ENCODE measurements around the gene TSPEAR.
"Not testable (repeated sequence)": the region's sequence is repeated elsewhere in the genome, so short reads cannot be mapped to it uniquely, and the experiment has no call there.

Gene TSPEAR

DNA sequence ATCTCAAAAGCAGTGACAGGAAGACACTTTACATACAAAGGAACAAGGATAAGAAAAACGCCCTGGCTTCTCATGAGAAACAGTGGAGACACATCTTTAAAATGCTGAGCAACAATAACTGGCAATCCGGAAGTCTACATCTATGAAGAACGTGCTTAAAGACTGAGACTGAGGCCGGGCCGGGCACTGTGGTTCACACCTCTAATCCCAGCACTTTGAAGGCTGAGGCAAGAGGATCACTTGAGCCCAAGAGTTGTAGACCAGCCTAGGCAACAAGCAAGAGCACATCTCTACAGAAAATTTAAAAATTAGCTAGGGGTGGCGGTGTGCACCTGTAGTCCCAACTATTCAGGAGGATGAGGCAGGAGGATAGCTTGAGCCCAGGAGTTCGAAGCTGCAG, 27.3 kb downstream of the TSPEAR start:
- DNase-seq (ENCODE audit: low read depth), result no peak

DNA sequence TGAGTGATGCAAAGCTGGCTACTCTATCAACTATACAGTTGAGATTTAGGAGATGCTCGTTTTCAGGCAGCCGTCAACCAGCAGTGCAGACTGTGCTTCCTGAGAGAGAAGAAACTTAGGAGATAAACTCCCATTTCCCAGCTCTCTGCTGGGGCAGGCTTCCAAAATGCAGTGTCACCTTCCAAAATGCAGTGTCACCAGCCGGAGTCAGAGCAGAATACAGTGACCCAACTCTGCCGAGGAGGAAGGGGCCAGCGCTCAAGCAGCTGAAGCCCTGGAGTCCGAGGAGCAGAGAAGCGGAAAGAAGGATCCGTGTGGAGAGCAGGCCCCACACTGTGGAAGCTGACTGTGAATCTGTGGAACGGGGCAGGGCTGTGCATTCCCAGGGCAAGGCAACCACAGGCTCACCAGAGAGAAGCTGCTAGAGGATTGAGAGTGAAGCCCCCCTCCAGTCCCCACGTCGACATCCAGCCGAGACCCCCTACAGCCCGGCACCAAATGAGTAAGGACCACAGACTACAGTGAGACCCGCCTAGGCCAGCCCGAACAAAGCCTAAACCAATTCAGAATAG, 28.7 kb downstream of the TSPEAR start:
- DNase-seq (ENCODE audit: low read depth), result no peak

DNA sequence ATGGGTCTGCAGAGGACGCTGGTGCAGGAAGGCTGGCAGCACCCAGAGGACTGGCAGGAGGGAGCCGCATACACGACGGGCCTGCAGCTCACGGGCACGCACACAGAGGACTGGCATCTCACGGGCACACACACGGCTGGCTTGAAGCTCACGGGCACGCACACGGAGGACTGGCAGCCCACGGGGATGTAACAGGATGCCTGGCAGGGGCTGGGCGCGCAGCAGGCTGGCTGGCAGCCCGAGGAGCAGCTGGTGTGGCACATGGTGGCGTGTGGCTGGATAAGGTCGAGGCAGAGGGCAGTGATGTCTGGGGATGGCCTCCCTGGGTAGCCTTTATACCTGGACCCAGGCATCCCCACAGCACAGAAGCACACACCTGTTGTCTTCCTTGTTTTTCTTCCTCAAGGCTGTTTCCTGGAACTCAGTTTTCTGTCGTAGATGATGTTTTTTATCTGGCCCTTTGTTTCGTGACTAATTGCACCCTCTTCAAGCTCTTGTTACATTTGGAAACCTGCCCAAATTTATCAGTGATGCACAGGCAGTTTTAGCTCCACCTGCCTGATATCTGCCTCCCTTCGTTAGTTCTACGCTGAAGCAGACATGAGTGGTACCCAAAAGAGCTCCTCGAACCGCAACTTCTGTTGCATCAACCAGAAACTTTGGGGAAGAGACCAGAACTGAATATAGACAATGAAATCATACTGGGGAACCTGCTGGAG, 29.4 kb downstream of the TSPEAR start, which contains the start of gene KRTAP12-1:
Gene KRTAP12-1, minus strand, starts transcription at position 303 of the 719 bp plus-strand sequence. Its CDS starts 40 bp downstream, at position 263.
- DNase-seq (ENCODE audit: low read depth), result no peak

DNA sequence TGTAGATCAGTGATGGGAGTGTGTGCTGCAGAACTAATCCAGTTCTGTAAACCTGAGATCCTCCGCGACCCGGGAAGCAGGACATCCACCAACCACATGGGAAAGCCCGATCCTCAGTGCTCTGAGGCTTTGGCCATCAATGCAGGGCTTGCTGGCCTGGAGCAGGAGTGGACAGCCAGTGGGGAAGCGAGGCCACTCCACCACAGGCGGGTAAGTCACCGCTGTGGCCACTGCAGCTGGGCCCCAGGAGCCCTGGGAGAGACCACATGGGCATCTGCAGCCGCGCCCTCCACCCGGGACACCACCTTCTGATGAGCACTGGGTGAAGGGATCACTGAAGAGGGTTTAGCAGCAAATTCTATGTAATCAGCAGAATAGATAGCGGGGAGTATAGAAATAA, 30.2 kb downstream of the TSPEAR start:
- no peak for DNase-seq (ENCODE audit: low read depth)

DNA sequence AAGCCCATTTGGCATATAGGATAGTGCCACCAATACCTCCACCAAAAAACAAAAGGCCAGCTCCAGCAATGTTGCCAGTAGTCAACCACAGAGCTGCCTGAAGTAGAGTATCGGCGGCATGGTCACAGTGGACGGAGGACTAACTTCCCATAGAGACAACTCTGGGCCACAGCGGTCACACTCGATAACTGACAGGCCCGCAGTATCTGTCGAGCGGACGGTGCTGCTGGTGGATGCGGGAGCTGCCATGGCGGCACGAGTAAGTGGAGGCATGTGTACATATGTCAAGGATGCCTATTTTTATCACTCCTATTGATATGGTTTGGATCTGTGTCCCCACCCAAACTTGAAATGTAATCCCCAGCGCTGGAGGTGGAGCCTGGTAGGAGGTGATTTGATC, 33.5 kb downstream of the TSPEAR start:
- DNase-seq (ENCODE audit: low read depth), result no peak

DNA sequence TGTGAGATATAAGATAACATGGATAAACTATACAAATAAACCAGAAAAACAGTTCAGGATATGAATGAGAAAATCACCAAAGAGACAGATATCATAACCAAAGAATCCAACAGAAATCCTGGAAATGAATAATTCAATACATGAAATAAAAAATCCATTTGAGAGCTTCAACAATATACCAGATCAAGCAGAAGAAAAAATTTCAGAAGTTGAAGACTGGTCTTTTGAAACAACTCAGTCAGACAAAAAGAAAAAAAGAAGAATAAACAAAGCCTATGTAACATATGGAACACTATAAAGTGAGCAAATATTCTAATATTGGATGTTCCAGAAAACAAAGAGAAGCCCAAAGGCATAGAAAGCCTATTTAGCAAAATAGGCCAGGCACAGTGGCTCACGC, 39.5 kb downstream of the TSPEAR start:
- DNase-seq (ENCODE audit: low read depth), result no peak

DNA sequence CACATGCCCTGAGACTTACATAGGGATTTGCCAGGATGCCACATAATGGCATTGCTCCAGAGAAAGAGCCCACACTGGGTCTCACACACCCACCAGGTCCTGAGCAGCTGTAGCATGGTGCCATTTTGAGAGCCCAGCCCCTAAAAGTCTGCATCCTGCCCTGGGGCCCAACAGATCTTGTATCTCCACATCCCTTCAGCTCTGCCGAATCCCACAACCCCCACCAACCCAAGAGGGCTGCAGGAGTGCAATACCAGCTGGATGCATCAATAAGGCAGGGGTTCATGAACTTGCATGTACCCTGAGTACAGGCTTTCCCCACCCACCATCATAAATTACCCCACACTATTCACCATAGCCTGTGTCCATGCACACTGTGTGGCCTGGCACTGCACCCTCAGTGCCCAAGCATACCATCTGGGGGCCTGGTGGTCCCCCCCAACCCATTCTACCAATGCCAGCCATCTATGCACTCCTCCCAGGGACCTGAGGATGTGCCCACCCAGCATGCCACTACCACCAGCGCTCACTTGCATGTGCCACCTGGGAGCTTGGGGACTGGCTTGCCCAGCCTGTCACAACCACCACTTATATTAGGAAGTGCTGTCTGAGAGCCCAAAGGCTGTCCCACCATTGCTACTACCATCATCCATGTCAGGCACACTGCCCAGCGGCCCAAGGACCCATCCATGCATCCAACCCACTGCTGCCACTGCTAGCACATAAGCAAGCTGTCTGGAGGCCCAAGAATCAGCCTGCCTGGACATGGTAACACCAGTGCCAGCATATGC, 40.5 kb downstream of the TSPEAR start:
- no peak for DNase-seq (ENCODE audit: low read depth)

DNA sequence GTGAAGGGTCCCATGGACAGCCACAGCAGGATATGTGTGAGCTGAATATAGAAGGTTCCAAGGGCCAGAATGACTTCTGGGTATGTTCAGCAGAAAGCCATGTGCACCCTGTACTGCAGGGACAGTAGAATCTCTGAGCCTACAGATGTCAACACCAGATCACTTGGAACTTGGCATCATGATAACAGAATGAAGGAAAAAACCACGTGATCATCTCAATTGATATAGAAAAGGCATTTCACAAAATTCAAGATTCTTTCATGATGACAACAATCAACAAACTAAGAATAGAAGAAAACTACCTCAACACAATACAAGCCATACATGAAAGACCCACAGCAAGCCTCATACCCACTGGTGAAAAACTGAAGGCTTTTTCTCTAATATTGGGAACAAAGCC, 43.8 kb downstream of the TSPEAR start:
- DNase-seq (ENCODE audit: low read depth), result no peak

DNA sequence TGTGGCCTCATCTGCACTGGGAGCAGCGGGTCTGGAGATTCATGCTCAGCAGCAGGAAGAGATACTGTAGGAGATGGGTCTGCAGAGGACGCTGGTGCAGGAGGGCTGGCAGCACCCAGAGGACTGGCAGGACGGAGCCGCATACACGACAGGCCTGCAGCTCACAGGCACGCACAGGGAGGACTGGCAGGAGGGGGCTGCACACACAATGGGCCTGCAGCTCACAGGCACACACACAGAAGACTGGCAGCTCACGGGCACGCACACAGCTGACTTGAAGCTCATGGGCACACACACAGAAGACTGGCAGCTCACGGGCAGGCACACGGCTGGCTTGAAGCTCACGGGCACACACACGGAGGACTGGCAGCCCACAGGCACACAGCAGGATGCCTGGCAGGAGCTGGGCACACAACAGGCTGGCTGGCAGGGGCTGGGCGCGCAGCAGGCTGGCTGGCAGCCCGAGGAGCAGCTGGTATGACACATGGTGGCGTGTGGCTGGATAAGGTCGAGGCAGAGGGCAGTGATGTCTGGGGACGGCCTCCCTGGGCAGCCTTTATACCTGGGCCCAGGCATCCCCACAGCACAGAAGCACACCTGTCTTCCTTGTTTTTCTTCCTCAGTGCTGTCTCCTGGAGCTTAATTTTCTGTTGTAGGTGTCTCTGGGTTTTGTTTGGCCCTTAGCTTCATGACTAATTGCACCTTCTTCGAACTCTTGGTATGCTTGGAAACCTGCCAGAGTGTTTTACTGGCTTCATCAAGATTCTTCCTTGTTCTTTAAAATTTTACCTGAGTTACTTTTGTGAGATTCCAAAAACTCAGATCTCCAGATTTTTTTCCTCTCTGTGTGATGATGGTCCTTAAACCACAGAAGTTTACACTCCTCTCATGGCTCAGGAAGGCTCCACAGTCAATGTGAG, 44.7 kb downstream of the TSPEAR start, which contains the start of gene KRTAP12-2:
Gene KRTAP12-2, minus strand, starts transcription at position 527 of the 920 bp plus-strand sequence. Its CDS starts 41 bp downstream, at position 486.
- DNase-seq (ENCODE audit: low read depth), result no peak

DNA sequence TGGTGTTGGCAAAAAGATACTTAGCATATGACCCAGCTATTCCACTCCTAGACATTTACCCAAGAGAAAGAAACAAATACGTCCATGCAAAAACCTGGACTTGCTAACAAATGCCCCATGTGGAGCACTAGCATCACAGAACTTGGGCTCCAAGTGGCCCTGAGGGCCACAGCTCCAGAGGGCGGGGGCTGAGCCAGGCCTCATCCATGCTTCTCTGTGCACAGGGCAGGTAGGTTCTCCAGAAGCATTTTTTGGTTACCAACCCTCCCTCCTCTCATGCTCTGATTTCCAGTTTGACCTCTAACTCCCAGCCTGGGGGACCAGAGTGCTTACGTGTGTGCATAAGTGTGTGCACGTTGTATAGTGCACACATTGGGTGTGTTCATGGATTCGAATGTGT, 46.7 kb downstream of the TSPEAR start:
- DNase-seq (ENCODE audit: low read depth), result no peak

DNA sequence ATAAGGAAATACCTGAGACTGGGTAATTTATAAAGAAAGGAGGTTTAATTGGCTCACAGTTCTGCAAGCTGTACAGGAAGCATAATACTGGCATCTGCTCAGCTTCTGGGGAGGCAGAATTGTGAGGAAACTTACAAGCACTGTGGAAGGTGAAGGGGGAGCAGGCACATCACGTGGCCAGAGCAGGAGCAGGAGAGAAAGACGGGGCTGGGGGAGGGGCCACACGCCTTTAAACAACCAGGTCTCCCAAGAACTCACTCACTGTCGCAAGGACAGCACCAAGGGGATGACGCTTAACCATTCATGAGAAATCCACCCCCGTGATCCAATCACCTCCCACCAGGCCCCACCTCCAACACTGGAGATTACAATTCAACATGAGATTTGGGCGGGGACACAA, 49.8 kb downstream of the TSPEAR start:
- not testable (repeated sequence) for DNase-seq (ENCODE audit: low read depth)

DNA sequence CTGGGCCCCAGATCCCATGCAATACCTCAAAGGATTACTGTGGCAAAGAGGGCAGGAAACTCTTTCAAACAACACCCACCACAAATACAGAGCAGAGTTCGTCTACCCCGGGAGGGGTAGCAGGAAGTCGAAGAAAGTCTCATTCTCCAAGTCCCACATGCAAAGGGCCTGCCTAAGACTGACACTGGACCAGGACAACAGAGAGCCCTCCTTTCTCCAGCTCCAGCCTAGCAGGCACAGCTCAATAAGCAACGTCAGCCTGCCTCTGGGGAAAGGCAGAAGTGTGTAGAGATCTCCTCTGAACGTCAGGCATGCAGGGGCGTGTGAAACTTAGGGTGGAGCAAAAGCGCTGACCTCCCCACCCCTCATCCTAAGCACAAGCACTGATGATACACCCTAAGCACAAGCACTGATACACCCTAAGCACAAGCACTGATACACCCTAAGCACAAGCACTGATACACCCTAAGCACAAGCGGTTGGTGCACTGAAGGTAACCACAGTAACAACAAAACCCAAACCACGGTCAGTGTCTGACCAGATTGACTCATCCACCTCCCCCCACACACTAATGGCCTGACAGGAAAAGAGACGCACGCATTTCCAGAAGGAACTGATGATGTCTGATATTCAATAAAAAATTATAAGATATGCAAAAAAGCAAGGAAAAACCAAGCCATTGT, 52.3 kb downstream of the TSPEAR start:
- DNase-seq (ENCODE audit: low read depth), result no peak

DNA sequence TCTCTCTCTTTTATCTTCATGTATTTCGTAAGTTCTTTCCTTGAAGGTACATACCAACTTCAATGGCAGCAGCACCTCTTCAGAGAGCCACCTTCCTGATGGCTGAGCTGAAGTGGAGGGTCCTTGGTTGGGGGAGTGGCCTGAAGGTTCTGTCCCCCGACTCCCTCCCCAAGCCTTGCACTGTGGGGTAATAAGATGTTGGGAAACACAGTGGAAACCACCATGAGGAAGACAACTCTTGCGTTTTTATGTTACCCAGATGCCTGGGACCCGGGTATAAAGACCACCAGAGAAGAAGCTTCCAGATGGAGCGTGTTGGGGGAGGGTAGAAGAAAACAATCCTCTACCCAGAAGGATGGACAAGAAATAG, 52.8 kb downstream of the TSPEAR start:
- no peak for DNase-seq (ENCODE audit: low read depth)

DNA sequence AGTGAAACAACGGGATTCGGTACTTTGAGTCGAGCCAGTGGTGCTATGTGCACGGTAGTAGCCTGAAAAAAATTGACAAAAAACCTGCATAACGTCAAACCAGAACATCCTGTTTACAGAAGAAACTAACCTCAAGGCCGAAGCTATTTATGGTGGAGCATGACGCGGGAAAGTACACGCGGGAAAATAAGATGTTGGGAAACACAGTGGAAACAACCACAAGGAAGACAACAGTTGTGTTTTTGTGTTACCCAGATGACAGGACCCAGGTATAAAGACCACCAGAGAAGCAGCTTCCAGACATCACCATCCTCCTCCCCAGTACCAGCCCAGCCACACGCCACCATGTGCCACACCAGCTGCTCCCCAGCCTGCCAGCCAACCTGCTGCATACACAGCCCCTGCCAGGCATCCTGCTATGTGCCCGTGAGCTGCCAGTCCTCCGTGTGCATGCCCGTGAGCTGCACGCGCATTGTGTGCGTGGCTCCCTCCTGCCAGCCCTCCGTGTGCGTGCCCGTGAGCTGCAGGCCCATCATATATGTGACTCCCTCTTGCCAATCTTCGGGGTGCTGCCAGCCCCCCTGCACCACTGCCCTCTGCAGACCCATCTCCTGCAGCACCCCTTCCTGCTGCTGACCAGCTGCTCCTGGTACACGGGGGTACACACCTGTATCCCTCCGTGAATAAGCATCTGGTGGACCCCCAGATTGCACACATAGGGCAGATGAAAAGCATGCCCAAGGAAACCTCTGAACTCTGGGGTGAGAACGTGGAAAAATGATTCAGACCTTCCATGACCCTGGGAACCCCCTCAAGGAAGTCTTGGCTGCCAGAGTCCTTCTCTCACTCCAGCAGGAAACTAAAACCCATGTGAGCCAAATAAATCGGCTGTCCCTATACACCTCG, 53.5 kb downstream of the TSPEAR start, which contains the start of gene KRTAP12-3:
Gene KRTAP12-3, plus strand, starts transcription at position 298 of the 906 bp plus-strand sequence. Its CDS starts 48 bp downstream, at position 346.
- DNase-seq (ENCODE audit: low read depth), result no peak

DNA sequence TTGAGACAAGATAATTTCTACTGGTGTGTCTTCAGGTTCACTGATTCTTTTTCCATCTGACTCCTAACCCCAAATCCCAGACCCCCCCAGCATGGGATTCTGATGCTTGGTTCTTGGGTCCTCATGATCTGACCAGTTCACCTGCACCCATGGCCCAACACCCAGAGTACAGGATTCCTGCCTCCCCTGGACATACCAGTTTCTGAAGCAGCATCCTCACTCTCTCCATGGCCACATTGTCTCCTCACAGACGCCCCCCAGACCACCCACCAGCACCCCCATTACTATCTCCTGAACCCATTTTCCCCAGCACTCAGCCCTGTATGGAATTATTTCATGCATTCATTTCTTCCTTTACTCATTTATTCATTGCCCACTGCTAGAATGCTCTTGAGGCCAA, 54.5 kb downstream of the TSPEAR start:
- DNase-seq (ENCODE audit: low read depth), result no peak

DNA sequence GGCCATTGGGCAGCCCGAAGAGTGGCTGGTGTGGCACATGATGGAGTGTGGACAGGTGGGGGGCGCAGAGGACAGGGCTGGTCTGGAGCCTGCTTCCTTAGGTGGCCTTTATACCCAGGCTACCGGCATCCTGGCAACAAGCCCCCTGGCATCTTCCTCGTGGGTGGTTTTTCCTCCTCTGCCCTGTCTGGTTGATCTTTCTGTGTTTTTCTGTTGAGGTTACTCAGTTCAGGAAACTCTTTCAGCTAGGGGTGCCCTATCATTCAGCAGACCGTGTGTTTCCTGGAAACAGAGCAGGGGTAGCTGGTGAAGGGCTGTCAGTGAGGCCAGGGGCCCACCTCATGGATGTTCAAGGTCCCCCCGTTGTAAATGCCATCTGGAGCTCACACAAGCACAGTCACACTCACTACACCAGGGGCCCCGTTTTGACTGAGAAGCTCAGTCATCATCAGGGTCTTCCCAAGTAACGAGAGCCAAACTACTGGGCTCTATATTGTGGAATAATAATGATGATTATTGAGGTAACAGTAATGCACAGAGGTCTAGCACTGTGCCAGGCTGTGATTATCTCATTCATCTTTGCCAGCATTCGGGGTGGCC, 56.7 kb downstream of the TSPEAR start, which contains the start of gene KRTAP12-4:
Gene KRTAP12-4, minus strand, starts transcription at position 84 of the 600 bp plus-strand sequence. Its CDS starts 45 bp downstream, at position 39.
- no peak for DNase-seq (ENCODE audit: low read depth)

DNA sequence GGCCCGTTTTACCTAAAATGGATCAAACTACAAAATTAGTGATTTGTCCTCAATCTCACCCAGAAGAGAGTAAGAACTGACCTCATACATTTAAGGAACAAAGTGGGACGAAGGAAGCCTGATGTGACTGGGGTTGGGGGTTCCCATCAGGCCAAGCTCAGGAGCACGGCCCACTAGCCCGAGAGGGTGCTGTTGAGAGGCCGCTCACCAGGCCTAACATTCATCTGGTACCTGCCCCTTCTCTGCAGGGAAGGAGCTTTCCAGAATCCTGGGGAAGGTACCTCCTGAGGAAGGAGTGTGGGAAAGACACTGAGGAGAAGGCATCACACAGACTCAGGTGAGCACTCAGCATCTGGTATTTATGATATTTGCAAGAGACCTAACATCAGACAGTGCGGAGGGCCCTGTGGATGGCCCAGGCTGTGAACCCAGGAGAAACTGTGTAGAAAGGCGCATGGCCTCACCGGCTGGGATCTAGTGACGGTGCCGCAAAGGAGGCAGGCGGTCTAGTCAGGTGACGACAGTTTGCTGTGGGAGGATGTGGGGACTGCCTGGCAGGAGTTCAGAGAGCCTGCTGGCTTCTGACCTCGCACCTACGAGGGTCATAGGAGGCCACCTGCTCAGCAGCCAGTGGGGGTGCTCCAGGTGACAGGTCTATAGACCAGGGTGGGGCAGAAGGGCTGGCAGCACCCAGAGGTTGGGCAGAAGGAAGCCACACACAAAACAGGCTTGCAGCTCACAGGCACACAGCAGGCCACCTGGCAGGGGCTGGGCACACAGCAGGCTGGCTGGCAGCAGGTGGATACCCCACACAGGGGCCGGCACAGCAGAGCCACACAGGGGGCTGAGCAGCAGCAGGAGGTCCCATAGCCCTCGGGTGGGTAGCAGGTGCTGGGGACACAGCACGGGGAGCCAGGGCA, 57.5 kb downstream of the TSPEAR start:
- DNase-seq (ENCODE audit: low read depth), result no peak

DNA sequence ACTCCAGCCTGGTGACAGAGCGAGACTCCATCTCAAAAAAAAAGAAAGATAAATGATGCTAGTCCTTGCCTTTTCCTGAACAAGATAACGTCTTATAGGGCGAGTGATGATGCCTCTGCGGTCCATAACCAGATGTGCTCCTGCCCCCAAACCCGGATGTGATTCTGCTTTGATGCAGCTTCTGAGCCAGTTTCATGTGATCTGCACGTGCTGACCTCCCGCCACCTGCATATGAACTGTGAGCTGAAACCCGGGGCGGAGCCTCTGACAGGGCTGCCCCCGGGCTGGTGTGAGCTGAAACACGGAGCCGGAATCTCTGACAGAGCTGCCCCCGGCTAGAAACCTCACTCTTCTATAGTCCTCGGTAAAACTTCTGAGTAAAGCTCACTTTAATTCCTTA, 58.2 kb downstream of the TSPEAR start:
- no peak for DNase-seq (ENCODE audit: low read depth)

Data from activated T-cell treated with anti-CD3 and anti-CD28 coated beads for 24 hours (primary cell).